Measurements from ENCODE around the gene REPIN1. TPM values are rescaled to one million over a fixed set of nuclear protein-coding genes. Genes with fewer than 3 reads are reported as not detected.

Gene REPIN1
- total and polyA plus RNA-seq, 2 donors (not counting 1 experiment from before 2014, with no cell fraction given), result 165 to 190 TPM

GRCh38 chr7:150363370-150363769, 5.3 kb upstream of the REPIN1 start:
- Histone ChIP-seq H3K27ac (ENCODE audit: low read length in 2 of 2) (peak overlapping the region in 1 of 2 donors; percentile 98), H3K79me2 (ENCODE audit: control insufficient read depth, insufficient read depth, low read length) (no peaks in the 10 kb centered on the region), H3K36me3 (replicated peaks in 1 of 2; ENCODE audit: control extremely low read depth in 1 of 2, control insufficient read depth in 1 of 2, extremely low read depth in 1 of 2, insufficient read depth in 2 of 2, low read length in 1 of 2) (no peaks in the 10 kb centered on the region), H3K4me2 (replicated peaks; ENCODE audit: low read depth, low read length, poor library complexity, severe bottlenecking) (peak overlapping the region; percentile 52), H3K4me3 (ENCODE audit: control extremely low read depth in 1 of 5, extremely low read depth in 1 of 5, insufficient read depth in 1 of 5, low read depth in 2 of 5, low read length in 4 of 5) (no peak overlapping the region), H4K20me1 (ENCODE audit: control insufficient read depth, insufficient read depth, low read length, poor library complexity, severe bottlenecking) (no peaks in the 10 kb centered on the region), H3K4me1 (ENCODE audit: control insufficient read depth in 2 of 2, insufficient read depth in 2 of 2, low read length in 2 of 2) (peaks cover 52 to 54% of the 10 kb centered on the region in 2 donors), H2AFZ (ENCODE audit: insufficient read depth, low read depth, low read length, poor library complexity, severe bottlenecking) (no peak overlapping the region), H3K27me3 (replicated peaks in 1 of 4; ENCODE audit: control extremely low read depth in 1 of 4, control insufficient read depth in 3 of 4, insufficient read depth in 4 of 4, low read length in 3 of 4) (no peaks in the 10 kb centered on the region), H3K9me3 (ENCODE audit: control extremely low read depth in 1 of 3, control insufficient read depth in 2 of 3, insufficient read depth in 1 of 3, low read length in 2 of 3) (no peaks in the 10 kb centered on the region), H3K9ac (ENCODE audit: low read length) (no peak overlapping the region)
- peak overlapping the region; percentile 47 for H3K27ac Mint-ChIP-seq
- CTCF ChIA-PET, result interaction anchor here (0.6 to 1.0 kb wide), 2 partner anchors 9 to 42 kb away, joined by 3 read pairs; a partner anchor contains a TSS
- H3K4me1 Mint-ChIP-seq, result peaks cover 57% of the 10 kb centered on the region
- peak overlapping the region; percentile 11 for H3K4me3 Mint-ChIP-seq
- intact Hi-C loops (cut with micrococcal nuclease), result loop anchor here (10.0 kb wide), 1 partner anchor 661 kb away; the partner anchor contains the start of genes ABCB8 and ATG9B
- 40% methylated on average over 1 of the region's 4 CpGs for WGBS (ENCODE audit: insufficient coverage)
- DNase-seq (no peak), ATAC-seq (ENCODE audit: low read depth) (no peak)
- POLR2A ChIA-PET, result interaction anchor here (0.6 to 1.1 kb wide), 3 partner anchors 17 to 43 kb away, joined by 3 to 5 read pairs (median 5); a partner anchor contains a TSS
- TF ChIP-seq, protein P1, sequence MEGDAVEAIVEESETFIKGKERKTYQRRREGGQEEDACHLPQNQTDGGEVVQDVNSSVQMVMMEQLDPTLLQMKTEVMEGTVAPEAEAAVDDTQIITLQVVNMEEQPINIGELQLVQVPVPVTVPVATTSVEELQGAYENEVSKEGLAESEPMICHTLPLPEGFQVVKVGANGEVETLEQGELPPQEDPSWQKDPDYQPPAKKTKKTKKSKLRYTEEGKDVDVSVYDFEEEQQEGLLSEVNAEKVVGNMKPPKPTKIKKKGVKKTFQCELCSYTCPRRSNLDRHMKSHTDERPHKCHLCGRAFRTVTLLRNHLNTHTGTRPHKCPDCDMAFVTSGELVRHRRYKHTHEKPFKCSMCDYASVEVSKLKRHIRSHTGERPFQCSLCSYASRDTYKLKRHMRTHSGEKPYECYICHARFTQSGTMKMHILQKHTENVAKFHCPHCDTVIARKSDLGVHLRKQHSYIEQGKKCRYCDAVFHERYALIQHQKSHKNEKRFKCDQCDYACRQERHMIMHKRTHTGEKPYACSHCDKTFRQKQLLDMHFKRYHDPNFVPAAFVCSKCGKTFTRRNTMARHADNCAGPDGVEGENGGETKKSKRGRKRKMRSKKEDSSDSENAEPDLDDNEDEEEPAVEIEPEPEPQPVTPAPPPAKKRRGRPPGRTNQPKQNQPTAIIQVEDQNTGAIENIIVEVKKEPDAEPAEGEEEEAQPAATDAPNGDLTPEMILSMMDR (IDR thresholded peaks at IDR 0.05), result no peak
- TF ChIP-seq EZH2 (IDR thresholded peaks at IDR 0.05; ENCODE audit: borderline replicate concordance, insufficient read depth, low read depth, low read length, poor library complexity, severe bottlenecking), result no peak
- H3K27me3 Mint-ChIP-seq, result no peaks in the 10 kb centered on the region
- no peaks in the 10 kb centered on the region for H3K9me3 Mint-ChIP-seq (ENCODE audit: insufficient read depth)

GRCh38 chr7:150363872-150364271, 4.8 kb upstream of the REPIN1 start:
- POLR2A ChIA-PET, result interaction anchor here (0.6 to 1.1 kb wide), 3 partner anchors 18 to 42 kb away, joined by 3 to 5 read pairs (median 5); a partner anchor contains a TSS
- peaks cover 52 to 54% of the 10 kb centered on the region in 2 donors for H3K4me1 ChIP-seq (ENCODE audit: control insufficient read depth in 2 of 2, insufficient read depth in 2 of 2, low read length in 2 of 2)
- no peak for ATAC-seq (ENCODE audit: low read depth)
- no peak overlapping the region for H2AFZ ChIP-seq (ENCODE audit: insufficient read depth, low read depth, low read length, poor library complexity, severe bottlenecking)
- H3K79me2 ChIP-seq (ENCODE audit: control insufficient read depth, insufficient read depth, low read length), result peaks cover under 1% of the 10 kb centered on the region
- H3K4me3 ChIP-seq (ENCODE audit: control extremely low read depth in 1 of 5, extremely low read depth in 1 of 5, insufficient read depth in 1 of 5, low read depth in 2 of 5, low read length in 4 of 5), result no peak overlapping the region
- no peaks in the 10 kb centered on the region for H3K36me3 ChIP-seq (replicated peaks in 1 of 2; ENCODE audit: control extremely low read depth in 1 of 2, control insufficient read depth in 1 of 2, extremely low read depth in 1 of 2, insufficient read depth in 2 of 2, low read length in 1 of 2)
- no peaks in the 10 kb centered on the region for H3K27me3 ChIP-seq (replicated peaks in 1 of 4; ENCODE audit: control extremely low read depth in 1 of 4, control insufficient read depth in 3 of 4, insufficient read depth in 4 of 4, low read length in 3 of 4)
- peak; percentile 74 for DNase-seq
- Mint-ChIP-seq H3K27me3 (no peaks in the 10 kb centered on the region), H3K27ac (peak overlapping the region; percentile 85), H3K4me1 (peaks cover 56% of the 10 kb centered on the region), H3K4me3 (peak overlapping the region; percentile 16), H3K9me3 (ENCODE audit: insufficient read depth) (no peaks in the 10 kb centered on the region)
- intact Hi-C loops (cut with micrococcal nuclease), result loop anchor here (1.0 to 10.0 kb wide), 3 partner anchors 15 to 661 kb away; partner anchors contain the start of genes ABCB8, ATG9B and ZNF775
- H3K9me3 ChIP-seq (ENCODE audit: control extremely low read depth in 1 of 3, control insufficient read depth in 2 of 3, insufficient read depth in 1 of 3, low read length in 2 of 3), result no peaks in the 10 kb centered on the region
- no peaks in the 10 kb centered on the region for H4K20me1 ChIP-seq (ENCODE audit: control insufficient read depth, insufficient read depth, low read length, poor library complexity, severe bottlenecking)
- TF ChIP-seq, protein P1 (IDR thresholded peaks at IDR 0.05), result no peak
- TF ChIP-seq EZH2 (IDR thresholded peaks at IDR 0.05; ENCODE audit: borderline replicate concordance, insufficient read depth, low read depth, low read length, poor library complexity, severe bottlenecking), result no peak
- CTCF ChIA-PET, result no interaction called here
- 33% methylated on average over 4 of the region's 5 CpGs for WGBS (ENCODE audit: insufficient coverage)
- peak overlapping the region; percentile 61 to 98 for H3K27ac ChIP-seq (ENCODE audit: low read length in 2 of 2)
- H3K9ac ChIP-seq (ENCODE audit: low read length), result no peak overlapping the region
- H3K4me2 ChIP-seq (replicated peaks; ENCODE audit: low read depth, low read length, poor library complexity, severe bottlenecking), result peak overlapping the region; percentile 52
